CD4-positive, alpha-beta T cell (primary cell): ENCODE data around the gene METAP1D. TPM values are rescaled to one million over a fixed set of nuclear protein-coding genes. Genes with fewer than 3 reads are reported as not detected.
"Not testable (repeated sequence)": the region's sequence is repeated elsewhere in the genome, so short reads cannot be mapped to it uniquely, and the experiment has no call there.

ENCODE experiments used
- ATAC-seq: fragments of 200-7000 bp; cut with Tn5 transposase; one replicate; pipeline ENCODE4 v1.10.0; 2022; ENCODE audit warnings: mild to moderate bottlenecking; ENCODE audit not compliant: poor library complexity
- CTCF ChIA-PET: fragments of 350-600 bp; sonication (Branson Sonifier 250); formaldehyde crosslinking; loops from one replicate; lab custom pipeline; 2021; ENCODE audit warnings: antibody characterized with exemption, inconsistent platforms; lab: Charles Lee
- POLR2A ChIA-PET: fragments of 350-600 bp; sonication (Branson Sonifier 250); formaldehyde crosslinking; loops from one replicate; lab custom pipeline; 2021; ENCODE audit warnings: antibody characterized with exemption, inconsistent platforms; lab: Charles Lee
- DNase-seq, 14 experiments: peaks; one replicate each; pipeline ENCODE4 v3.0.0-alpha.2; 2013 to 2020; ENCODE audit warnings: mixed read lengths in 2 of 14
- H3K27ac ChIP-seq, 2 donors: one replicate each; pipeline versions ENCODE4 v1.5.1 to v1.7.0; 2013; ENCODE audit warnings: low read length in 2 of 2, low read depth in 1 of 2, mild to moderate bottlenecking in 1 of 2
- H3K27me3 ChIP-seq, 2 experiments: 1 replicate in 1 of 2; 2 replicates in 1 of 2; pipeline versions ENCODE4 v1.6.1 to v1.7.0; 2013; ENCODE audit warnings: low read length in 2 of 2, control low read depth in 1 of 2, mild to moderate bottlenecking in 1 of 2, moderate library complexity in 1 of 2; ENCODE audit not compliant: insufficient read depth in 2 of 2, control insufficient read depth in 1 of 2
- H3K36me3 ChIP-seq: one replicate; pipeline ENCODE4 v1.6.1; 2013; ENCODE audit warnings: low read length, control low read depth; ENCODE audit not compliant: insufficient read depth
- H3K4me1 ChIP-seq: one replicate; pipeline ENCODE4 v1.6.1; 2013; ENCODE audit warnings: low read length, control low read depth; ENCODE audit not compliant: insufficient read depth
- H3K4me3 ChIP-seq: one replicate; pipeline ENCODE4 v1.5.1; 2013; ENCODE audit warnings: mild to moderate bottlenecking, low read length, moderate library complexity
- H3K9me3 ChIP-seq, 2 experiments: 1 replicate in 1 of 2; 2 replicates in 1 of 2; pipeline versions ENCODE4 v1.6.1 to v1.7.0; 2013; ENCODE audit warnings: low read length in 2 of 2, mild to moderate bottlenecking in 2 of 2, control low read depth in 1 of 2, moderate library complexity in 1 of 2; ENCODE audit not compliant: control insufficient read depth in 1 of 2, insufficient read depth in 1 of 2
- H3K27ac Mint-ChIP-seq: one replicate; pipeline ENCODE4 v1.8.0; 2020; ENCODE audit warnings: mixed read lengths
- H3K27me3 Mint-ChIP-seq: one replicate; pipeline ENCODE4 v1.8.0; 2021; ENCODE audit warnings: mixed read lengths
- H3K36me3 Mint-ChIP-seq: one replicate; pipeline ENCODE4 v1.8.0; 2021; ENCODE audit warnings: low read depth, mixed read lengths
- H3K4me1 Mint-ChIP-seq: one replicate; pipeline ENCODE4 v1.8.0; 2021; ENCODE audit warnings: low read depth, mixed read lengths
- H3K4me3 Mint-ChIP-seq: one replicate; pipeline ENCODE4 v1.8.0; 2020; ENCODE audit warnings: mild to moderate bottlenecking, mixed read lengths
- H3K9me3 Mint-ChIP-seq: one replicate; pipeline ENCODE4 v1.8.0; 2020; ENCODE audit warnings: mixed read lengths
- intact Hi-C, 2 experiments: fragments of 100-400 bp; cut with DNase I in 1 of 2; cut with micrococcal nuclease in 1 of 2; formaldehyde crosslinking; loops; one replicate each; pipeline versions ENCODE4 v1.15.1 to v1.9.0; 2023 to 2025; cut with DNase I, micrococcal nuclease
- total RNA-seq, 174 experiments: library from RNA in 2 of 174; stranded (reverse) in 2 of 174; gene quantifications; one replicate each; pipeline ENCODE4 v1.2.3 and lab custom pipeline; 2021 to 2026
- TF ChIP-seq, protein P1 (sequence below): fragments of 200-600 bp; IDR thresholded peaks from one replicate; pipeline ENCODE4 v1.8.0; 2022; ENCODE audit warnings: antibody characterized with exemption, mild to moderate bottlenecking

The METAP1D gene
- total RNA-seq, 2 experiments from 2014 or later, result 7.2 to 7.9 TPM

DNA sequence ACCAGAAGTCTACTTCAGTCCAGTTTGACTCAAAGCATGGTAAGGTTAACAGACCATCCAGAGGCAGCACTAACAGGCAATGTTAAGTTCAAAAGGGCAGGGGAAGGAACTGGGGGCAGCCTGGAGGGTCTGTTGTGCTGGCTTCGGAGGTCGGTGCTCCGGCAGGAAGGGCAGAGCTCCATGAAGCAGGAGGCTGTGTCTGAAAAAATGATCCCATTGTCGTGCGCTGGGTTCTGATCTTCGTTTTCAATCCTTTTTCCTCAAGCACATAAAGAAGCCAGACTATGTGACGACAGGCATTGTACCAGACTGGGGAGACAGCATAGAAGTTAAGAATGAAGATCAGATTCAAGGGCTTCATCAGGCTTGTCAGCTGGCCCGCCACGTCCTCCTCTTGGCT, 63.7 kb downstream of the METAP1D start:
- ChIA-PET CTCF (no interaction called here), POLR2A (interaction anchor here (0.8 kb wide), 1 partner anchor 17 kb away, joined by 3 read pairs; no protein-coding TSS in a partner anchor)
- H3K9me3 ChIP-seq, result no peaks in the 10 kb centered on the region
- H3K4me3 ChIP-seq, result no peak overlapping the region
- H3K4me1 ChIP-seq, result no peaks in the 10 kb centered on the region
- no peaks in the 10 kb centered on the region for H3K9me3 Mint-ChIP-seq
- intact Hi-C loops, result no loop called here
- H3K4me3 Mint-ChIP-seq, result no peak overlapping the region
- DNase-seq, result no peak
- TF ChIP-seq, protein P1, sequence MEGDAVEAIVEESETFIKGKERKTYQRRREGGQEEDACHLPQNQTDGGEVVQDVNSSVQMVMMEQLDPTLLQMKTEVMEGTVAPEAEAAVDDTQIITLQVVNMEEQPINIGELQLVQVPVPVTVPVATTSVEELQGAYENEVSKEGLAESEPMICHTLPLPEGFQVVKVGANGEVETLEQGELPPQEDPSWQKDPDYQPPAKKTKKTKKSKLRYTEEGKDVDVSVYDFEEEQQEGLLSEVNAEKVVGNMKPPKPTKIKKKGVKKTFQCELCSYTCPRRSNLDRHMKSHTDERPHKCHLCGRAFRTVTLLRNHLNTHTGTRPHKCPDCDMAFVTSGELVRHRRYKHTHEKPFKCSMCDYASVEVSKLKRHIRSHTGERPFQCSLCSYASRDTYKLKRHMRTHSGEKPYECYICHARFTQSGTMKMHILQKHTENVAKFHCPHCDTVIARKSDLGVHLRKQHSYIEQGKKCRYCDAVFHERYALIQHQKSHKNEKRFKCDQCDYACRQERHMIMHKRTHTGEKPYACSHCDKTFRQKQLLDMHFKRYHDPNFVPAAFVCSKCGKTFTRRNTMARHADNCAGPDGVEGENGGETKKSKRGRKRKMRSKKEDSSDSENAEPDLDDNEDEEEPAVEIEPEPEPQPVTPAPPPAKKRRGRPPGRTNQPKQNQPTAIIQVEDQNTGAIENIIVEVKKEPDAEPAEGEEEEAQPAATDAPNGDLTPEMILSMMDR, result no peak
- no peaks in the 10 kb centered on the region for H3K36me3 ChIP-seq
- no peak overlapping the region for H3K27ac Mint-ChIP-seq
- ATAC-seq, result no peak
- no peaks in the 10 kb centered on the region for H3K27me3 ChIP-seq
- peaks cover 4% of the 10 kb centered on the region for H3K27me3 Mint-ChIP-seq
- no peaks in the 10 kb centered on the region for H3K4me1 Mint-ChIP-seq
- no peak overlapping the region for H3K27ac ChIP-seq
- H3K36me3 Mint-ChIP-seq, result peaks cover 43% of the 10 kb centered on the region

DNA sequence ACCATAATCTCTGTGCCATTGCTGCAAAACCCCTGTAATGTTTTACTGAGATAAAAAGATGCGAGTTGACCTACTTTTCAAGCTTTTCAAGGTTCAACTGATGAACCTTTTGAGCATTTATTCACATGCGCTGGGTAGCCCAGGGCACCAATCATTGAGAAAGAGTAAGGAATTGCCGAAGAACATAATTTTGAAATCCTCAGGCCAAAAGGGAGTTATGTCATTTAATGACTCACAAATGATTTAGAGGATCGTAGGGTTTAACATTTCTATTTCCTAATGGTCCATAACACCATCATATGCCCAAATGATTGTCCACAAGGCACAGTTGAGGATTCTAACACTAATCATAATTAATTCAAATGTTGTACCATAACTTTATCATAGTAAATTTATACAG, 65.4 kb downstream of the METAP1D start:
- Mint-ChIP-seq H3K27ac (no peak overlapping the region), H3K9me3 (no peaks in the 10 kb centered on the region), H3K36me3 (peaks cover 47% of the 10 kb centered on the region), H3K27me3 (peaks cover 4% of the 10 kb centered on the region), H3K4me1 (no peaks in the 10 kb centered on the region), H3K4me3 (no peak overlapping the region)
- DNase-seq (no peak), ATAC-seq (no peak)
- ChIA-PET CTCF (no interaction called here), POLR2A (no interaction called here)
- no peaks in the 10 kb centered on the region for H3K9me3 ChIP-seq
- TF ChIP-seq, protein P1, result no peak
- no peaks in the 10 kb centered on the region for H3K4me1 ChIP-seq
- peaks cover 0 to 7% of the 10 kb centered on the region in 2 experiments for H3K27me3 ChIP-seq
- no peak overlapping the region for H3K4me3 ChIP-seq
- intact Hi-C loops, result no loop called here
- no peaks in the 10 kb centered on the region for H3K36me3 ChIP-seq
- no peak overlapping the region for H3K27ac ChIP-seq

DNA sequence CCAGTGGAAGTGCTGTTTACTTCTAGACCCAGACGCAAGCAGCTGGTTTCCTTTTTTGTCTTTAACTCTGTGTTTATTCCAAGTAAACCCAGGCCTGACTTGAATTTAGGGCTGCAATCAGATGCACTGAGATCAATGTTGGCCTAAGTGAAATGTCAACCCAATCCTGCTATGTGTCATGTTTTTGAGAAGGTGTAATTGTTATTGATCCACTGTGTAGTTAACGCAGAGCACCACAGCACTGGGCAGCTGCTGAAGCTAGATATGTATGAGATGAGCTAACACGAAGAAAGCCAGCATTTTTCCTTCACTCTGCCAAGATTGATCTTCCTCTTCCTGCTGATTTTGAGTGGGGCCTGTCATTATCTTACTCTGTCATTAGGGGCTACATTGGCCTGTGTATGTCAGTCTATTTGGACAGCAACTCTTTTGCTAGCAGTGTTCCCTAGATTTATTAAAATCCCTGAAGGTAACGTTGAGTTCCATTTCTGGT, 66.7 kb downstream of the METAP1D start:
- Histone ChIP-seq H3K4me3 (no peak overlapping the region), H3K4me1 (no peaks in the 10 kb centered on the region), H3K9me3 (no peaks in the 10 kb centered on the region), H3K27me3 (peaks cover 0 to 7% of the 10 kb centered on the region in 2 experiments), H3K27ac (no peak overlapping the region), H3K36me3 (no peaks in the 10 kb centered on the region)
- DNase-seq (no peak), ATAC-seq (no peak)
- TF ChIP-seq, protein P1, result no peak
- Mint-ChIP-seq H3K4me3 (no peak overlapping the region), H3K27me3 (peaks cover 7% of the 10 kb centered on the region), H3K27ac (no peak overlapping the region), H3K9me3 (no peaks in the 10 kb centered on the region), H3K4me1 (no peaks in the 10 kb centered on the region), H3K36me3 (peaks cover 47% of the 10 kb centered on the region)
- CTCF ChIA-PET, result no interaction called here
- POLR2A ChIA-PET, result no interaction called here
- intact Hi-C loops, result no loop called here

DNA sequence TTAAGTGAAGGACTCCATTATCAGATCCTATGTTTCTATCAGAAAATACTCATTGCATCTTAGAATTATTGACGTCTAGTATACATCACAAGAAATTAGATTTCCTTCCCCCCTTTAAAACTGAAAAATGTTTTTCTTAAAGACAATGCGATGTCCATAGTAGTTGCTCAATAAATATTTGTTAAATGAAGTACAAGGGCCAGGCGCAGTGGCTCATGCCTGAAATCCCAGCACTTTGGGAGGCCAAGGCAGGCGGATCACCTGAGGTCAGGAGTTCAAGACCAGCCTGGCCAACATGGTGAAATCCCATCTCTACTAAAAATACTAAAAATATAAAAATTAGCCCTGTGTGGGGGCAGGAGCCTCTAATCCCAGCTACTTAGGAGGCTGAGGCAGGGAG, 68.2 kb downstream of the METAP1D start:
- peaks cover 16% of the 10 kb centered on the region for H3K27me3 Mint-ChIP-seq
- peaks cover 36% of the 10 kb centered on the region for H3K36me3 Mint-ChIP-seq
- H3K27ac ChIP-seq, DNase-seq, H3K27me3 ChIP-seq, H3K36me3 ChIP-seq, H3K9me3 ChIP-seq, H3K4me3 Mint-ChIP-seq, H3K4me1 ChIP-seq, ATAC-seq, H3K9me3 Mint-ChIP-seq, H3K4me3 ChIP-seq, H3K4me1 Mint-ChIP-seq, H3K27ac Mint-ChIP-seq, CTCF ChIA-PET, POLR2A ChIA-PET, intact Hi-C loops: not testable (repeated sequence)
